Sigmoid colon (tissue), 7 donors: Measurements from ENCODE around the gene LOXHD1. TPM values are rescaled to one million over a fixed set of nuclear protein-coding genes. Genes with fewer than 3 reads are reported as not detected.

ENCODE experiments used
- DNase-seq: peaks from one replicate; pipeline ENCODE4 v3.0.0-alpha.2; 2019
- H3K27ac ChIP-seq, 4 donors: fragments of 200-600 bp; sonication (generic); one replicate each; pipeline ENCODE4 v1.5.1; 2016 to 2019; ENCODE audit warnings: mild to moderate bottlenecking in 1 of 4
- H3K27me3 ChIP-seq, 3 donors: fragments of 200-600 bp; sonication (generic); one replicate each; pipeline ENCODE4 v1.5.1; 2019; ENCODE audit warnings: mild to moderate bottlenecking in 1 of 3
- H3K36me3 ChIP-seq, 4 donors: fragments of 200-600 bp; sonication (generic); one replicate each; pipeline ENCODE4 v1.5.1; 2016 to 2019
- H3K4me1 ChIP-seq, 4 donors: fragments of 200-600 bp; sonication (generic); one replicate each; pipeline ENCODE4 v1.5.1; 2017 to 2019
- H3K4me3 ChIP-seq, 4 donors: fragments of 200-600 bp; sonication (generic); one replicate each; pipeline ENCODE4 v1.5.1; 2017 to 2019; ENCODE audit warnings: mild to moderate bottlenecking in 2 of 4, moderate library complexity in 1 of 4
- H3K9me3 ChIP-seq, 4 donors: fragments of 200-600 bp in 3 of 4; sonication (generic) in 3 of 4; one replicate each; pipeline versions ENCODE4 v1.5.1 to v1.6.1; 2013 to 2019
- EP300 ChIP-seq, 4 donors: sonication (generic); formaldehyde crosslinking; IDR thresholded peaks; one replicate each; pipeline ENCODE4 v1.6.1; 2017; ENCODE audit warnings: antibody characterized with exemption in 4 of 4
- POLR2A ChIP-seq, 2 donors: fragments of 450-650 bp; IDR thresholded peaks; one replicate each; pipeline ENCODE4 v1.6.1; 2016; ENCODE audit warnings: antibody characterized with exemption in 2 of 2, mild to moderate bottlenecking in 2 of 2, moderate library complexity in 2 of 2
- POLR2AphosphoS5 ChIP-seq, 4 donors: sonication (generic); formaldehyde crosslinking; IDR thresholded peaks; one replicate each; pipeline ENCODE4 v1.6.1; 2017; ENCODE audit warnings: antibody characterized with exemption in 4 of 4
- WGBS, 2 donors: extraction: QIAGEN DNeasy Blood & Tissue Kit; methylation state at CpG; one replicate each; pipeline ENCODE4 v1.1.7; 2013; 5-methylcytosine and 5-hydroxymethylcytosine counted together
- intact Hi-C: fragments of 100-400 bp; cut with DNase I; formaldehyde crosslinking; loops from one replicate; pipeline ENCODE4 v1.15.1; 2023
- polyA plus RNA-seq, 3 donors: library from polyadenylated mRNA; stranded (reverse); fragments of 200-250 nt; gene quantifications; one replicate each; pipeline ENCODE4 v1.2.3, GENCODE V29; 2013
- total RNA-seq, 4 donors: library from RNA; depleted of rRNA; stranded (reverse); fragments of >200 nt; gene quantifications; one replicate each; pipeline ENCODE4 v1.1.0, GENCODE V29; 2016
- TF ChIP-seq, protein P1 (sequence below), 4 experiments: fragments of 450-650 bp in 3 of 4; fragments of 200-600 bp in 1 of 4; IDR thresholded peaks; one replicate each; pipeline ENCODE4 v1.5.1; 2016 to 2019; ENCODE audit warnings: antibody characterized with exemption in 4 of 4, mild to moderate bottlenecking in 3 of 4, moderate library complexity in 2 of 4
- donor health status: healthy with polysubstance abuse.
- donor health status: Bipolar disorder and iron deficiency.
- donor health status: healthy.

LOXHD1 gene
- total and polyA plus RNA-seq, 7 donors = 0.06 to 0.28 (median 0.27) TPM; not detected in 4

DNA sequence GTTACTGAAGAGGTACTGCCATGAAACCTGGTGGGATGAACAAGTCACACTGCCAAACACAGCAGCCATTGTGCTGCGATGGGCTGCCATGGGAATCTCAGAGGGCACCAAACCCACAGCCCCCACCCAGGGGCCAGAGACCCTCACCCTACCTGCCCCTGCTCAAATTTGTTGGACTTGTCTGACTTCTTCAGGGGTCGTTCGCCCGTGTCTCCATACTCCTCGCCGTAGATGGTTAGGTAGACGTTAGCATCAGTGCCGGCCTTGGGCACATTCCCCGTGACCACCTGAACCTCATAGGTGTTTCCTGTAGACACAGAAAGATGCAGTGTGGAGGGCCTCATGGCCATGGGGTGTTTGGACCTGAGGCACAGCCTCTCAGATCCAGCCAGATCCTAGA is 97.7 kb downstream of the LOXHD1 start:
- no peaks in the 10 kb centered on the region for H3K27me3 ChIP-seq
- intact Hi-C loops = no loop called here
- H3K4me3 ChIP-seq = no peak overlapping the region
- WGBS, 2 donors = 92 to 94% methylated on average over 9 of the region's 9 CpGs
- no peaks in the 10 kb centered on the region for H3K9me3 ChIP-seq
- no peaks in the 10 kb centered on the region for H3K4me1 ChIP-seq
- TF ChIP-seq POLR2A (IDR thresholded peaks at IDR 0.05) (no peak), POLR2AphosphoS5 (IDR thresholded peaks at IDR 0.05) (no peak), EP300 (IDR thresholded peaks at IDR 0.05) (no peak)
- TF ChIP-seq, protein P1, sequence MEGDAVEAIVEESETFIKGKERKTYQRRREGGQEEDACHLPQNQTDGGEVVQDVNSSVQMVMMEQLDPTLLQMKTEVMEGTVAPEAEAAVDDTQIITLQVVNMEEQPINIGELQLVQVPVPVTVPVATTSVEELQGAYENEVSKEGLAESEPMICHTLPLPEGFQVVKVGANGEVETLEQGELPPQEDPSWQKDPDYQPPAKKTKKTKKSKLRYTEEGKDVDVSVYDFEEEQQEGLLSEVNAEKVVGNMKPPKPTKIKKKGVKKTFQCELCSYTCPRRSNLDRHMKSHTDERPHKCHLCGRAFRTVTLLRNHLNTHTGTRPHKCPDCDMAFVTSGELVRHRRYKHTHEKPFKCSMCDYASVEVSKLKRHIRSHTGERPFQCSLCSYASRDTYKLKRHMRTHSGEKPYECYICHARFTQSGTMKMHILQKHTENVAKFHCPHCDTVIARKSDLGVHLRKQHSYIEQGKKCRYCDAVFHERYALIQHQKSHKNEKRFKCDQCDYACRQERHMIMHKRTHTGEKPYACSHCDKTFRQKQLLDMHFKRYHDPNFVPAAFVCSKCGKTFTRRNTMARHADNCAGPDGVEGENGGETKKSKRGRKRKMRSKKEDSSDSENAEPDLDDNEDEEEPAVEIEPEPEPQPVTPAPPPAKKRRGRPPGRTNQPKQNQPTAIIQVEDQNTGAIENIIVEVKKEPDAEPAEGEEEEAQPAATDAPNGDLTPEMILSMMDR (IDR thresholded peaks at IDR 0.05) = no peak
- DNase-seq = no peak
- H3K36me3 ChIP-seq = no peaks in the 10 kb centered on the region
- H3K27ac ChIP-seq = no peak overlapping the region

DNA sequence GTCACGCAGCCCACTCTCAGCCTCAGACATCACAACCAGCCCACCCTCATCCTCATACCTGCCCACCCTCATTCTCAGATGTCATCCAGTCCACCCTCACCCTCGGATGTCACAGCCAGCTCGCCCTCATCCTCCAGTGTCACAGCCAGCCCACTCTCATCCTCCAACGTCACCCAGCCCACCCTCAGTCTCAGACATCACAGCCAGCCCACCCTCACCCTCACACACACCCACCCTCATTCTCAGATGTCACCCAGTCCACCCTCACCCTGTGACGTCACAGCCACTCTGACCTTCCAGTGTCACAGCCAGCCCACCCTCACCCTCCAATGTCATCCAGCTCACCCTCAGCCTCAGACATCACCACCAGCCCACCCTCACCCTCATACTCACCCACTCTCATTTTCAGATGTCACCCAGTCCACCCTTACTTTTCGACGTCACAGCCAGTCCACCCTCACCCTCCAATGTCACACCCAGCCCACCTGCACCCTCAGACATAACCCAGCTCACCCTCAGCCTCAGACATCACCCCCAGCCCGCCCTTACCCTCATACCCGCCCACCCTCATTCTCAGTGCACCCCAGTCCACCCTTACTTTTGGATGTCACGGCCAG is 100.3 kb downstream of the LOXHD1 start:
- intact Hi-C loops = no loop called here
- 79 to 89% methylated on average over 10 of the region's 10 CpGs for WGBS, 2 donors
- TF ChIP-seq, protein P1 (IDR thresholded peaks at IDR 0.05) = no peak
- no peak for TF ChIP-seq POLR2A (IDR thresholded peaks at IDR 0.05)
- TF ChIP-seq POLR2AphosphoS5 (IDR thresholded peaks at IDR 0.05) = no peak
- no peak for TF ChIP-seq EP300 (IDR thresholded peaks at IDR 0.05)
- H3K36me3 ChIP-seq = no peaks in the 10 kb centered on the region
- H3K4me3 ChIP-seq = no peak overlapping the region
- H3K4me1 ChIP-seq = no peaks in the 10 kb centered on the region
- no peaks in the 10 kb centered on the region for H3K27me3 ChIP-seq
- H3K9me3 ChIP-seq = no peaks in the 10 kb centered on the region
- no peak for DNase-seq
- H3K27ac ChIP-seq = no peak overlapping the region

DNA sequence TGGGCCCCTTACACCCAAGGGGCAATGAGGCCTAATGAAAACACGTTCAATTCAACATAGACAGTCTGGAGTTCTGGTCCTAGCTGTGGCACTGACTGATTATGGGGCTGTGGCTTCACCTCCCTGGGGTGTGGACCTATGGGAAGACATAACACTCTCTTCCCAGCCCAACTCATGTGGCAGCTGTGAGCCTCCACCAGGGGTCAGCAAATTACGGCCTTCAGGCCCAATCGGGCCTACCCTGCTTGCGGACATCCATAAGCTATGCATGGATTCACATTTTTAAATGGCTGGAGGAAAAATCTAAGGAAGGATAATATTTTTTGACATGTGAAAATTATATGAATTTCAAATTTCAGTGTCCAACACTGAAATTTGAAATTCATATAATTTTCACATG is 101.3 kb downstream of the LOXHD1 start:
- H3K4me1 ChIP-seq = no peaks in the 10 kb centered on the region
- 60 to 63% methylated on average over 4 of the region's 4 CpGs for WGBS, 2 donors
- no peak overlapping the region for H3K27ac ChIP-seq
- no peak for TF ChIP-seq EP300 (IDR thresholded peaks at IDR 0.05)
- TF ChIP-seq, protein P1 (IDR thresholded peaks at IDR 0.05) = peak in 1 of 4 experiments; percentile 11
- TF ChIP-seq POLR2A (IDR thresholded peaks at IDR 0.05) = no peak
- H3K9me3 ChIP-seq = peaks cover 0 to under 1% (median 0%) of the 10 kb centered on the region in 4 donors
- intact Hi-C loops = no loop called here
- DNase-seq = no peak
- H3K4me3 ChIP-seq = no peak overlapping the region
- H3K36me3 ChIP-seq = no peaks in the 10 kb centered on the region
- no peaks in the 10 kb centered on the region for H3K27me3 ChIP-seq

DNA sequence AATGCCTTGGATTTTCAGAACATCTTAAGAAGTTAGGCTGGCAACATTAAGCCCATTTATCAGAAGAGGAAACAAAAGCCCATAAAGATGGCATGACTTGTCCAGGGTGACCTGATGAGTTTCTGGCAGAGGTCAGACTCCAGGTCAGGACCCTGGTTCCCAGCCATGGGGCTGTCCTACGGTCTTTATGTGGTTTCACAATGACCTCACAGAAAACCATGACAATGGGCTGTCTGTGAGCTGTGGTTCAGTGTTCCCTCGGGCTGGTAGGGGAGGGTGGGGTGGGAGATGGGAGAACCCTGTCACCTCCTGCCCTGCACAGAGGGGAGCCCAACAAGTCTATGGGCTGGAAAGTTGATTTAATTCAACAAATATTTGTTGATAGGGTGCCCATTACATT is 101.8 kb downstream of the LOXHD1 start:
- DNase-seq = no peak
- Histone ChIP-seq H3K27me3 (no peaks in the 10 kb centered on the region), H3K36me3 (no peaks in the 10 kb centered on the region), H3K4me1 (no peaks in the 10 kb centered on the region), H3K27ac (no peak overlapping the region), H3K9me3 (peaks cover 0 to 3% (median 0%) of the 10 kb centered on the region in 4 donors), H3K4me3 (no peak overlapping the region)
- no peak for TF ChIP-seq POLR2A (IDR thresholded peaks at IDR 0.05)
- TF ChIP-seq EP300 (IDR thresholded peaks at IDR 0.05) = no peak
- TF ChIP-seq POLR2AphosphoS5 (IDR thresholded peaks at IDR 0.05) = no peak
- TF ChIP-seq, protein P1 (IDR thresholded peaks at IDR 0.05) = no peak
- WGBS, 2 donors = 34 to 58% methylated on average over 2 of the region's 2 CpGs
- intact Hi-C loops = no loop called here
